Coronary artery (tissue), 2 donors: ENCODE data around the gene PLAC1.

Experiments
- DNase-seq: peaks from one replicate; pipeline ENCODE4 v3.0.0-alpha.2; 2017; ENCODE audit warnings: low spot score
- H3K27ac ChIP-seq, 2 donors: fragments of 200-600 bp; sonication (generic); one replicate each; pipeline ENCODE4 v1.5.1; 2016 to 2019
- H3K4me3 ChIP-seq: fragments of 200-600 bp; sonication (generic); 2 replicates; pipeline ENCODE4 v1.5.1; 2016; ENCODE audit warnings: mild to moderate bottlenecking, moderate library complexity
- TF ChIP-seq, protein P1 (sequence below): fragments of 200-600 bp; sonication (generic); IDR thresholded peaks from one replicate; pipeline ENCODE4 v1.5.1; 2019; ENCODE audit warnings: antibody characterized with exemption

PLAC1 gene

DNA sequence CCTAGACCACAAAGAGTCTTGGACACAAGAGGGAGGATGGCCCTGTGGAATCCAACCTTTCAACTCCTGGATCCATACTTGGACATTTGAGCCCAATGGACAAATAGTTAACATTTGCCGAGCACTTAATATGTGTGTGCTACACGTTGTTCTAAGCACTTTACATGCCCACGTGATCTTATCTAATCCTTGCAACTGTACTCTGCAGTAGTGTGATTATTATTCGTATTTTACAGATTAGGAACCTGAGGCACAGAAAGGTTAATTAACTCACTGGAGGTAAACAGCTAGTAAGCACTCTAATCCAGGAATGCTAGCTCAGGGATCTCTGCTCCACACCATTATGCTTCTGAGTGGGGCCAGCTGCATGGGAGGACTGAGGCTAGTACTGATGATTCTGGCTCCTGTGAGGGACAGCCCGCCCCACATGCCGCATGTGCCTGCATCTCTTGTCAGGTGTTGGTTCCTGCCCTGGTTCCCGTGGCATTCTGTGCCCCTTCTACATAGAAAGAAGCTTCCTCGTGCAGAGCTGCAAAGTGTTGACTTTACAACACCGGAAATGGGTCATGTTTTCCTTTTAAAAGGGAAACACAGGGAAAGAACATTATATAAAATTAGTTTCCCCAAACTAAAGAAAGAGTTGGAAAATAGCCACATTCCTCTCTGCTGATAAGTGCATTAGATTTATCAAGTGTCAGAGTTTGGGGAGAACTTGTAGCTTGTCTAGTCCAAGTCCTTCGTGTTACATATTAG, 34.8 kb downstream of the PLAC1 start:
- TF ChIP-seq, protein P1, sequence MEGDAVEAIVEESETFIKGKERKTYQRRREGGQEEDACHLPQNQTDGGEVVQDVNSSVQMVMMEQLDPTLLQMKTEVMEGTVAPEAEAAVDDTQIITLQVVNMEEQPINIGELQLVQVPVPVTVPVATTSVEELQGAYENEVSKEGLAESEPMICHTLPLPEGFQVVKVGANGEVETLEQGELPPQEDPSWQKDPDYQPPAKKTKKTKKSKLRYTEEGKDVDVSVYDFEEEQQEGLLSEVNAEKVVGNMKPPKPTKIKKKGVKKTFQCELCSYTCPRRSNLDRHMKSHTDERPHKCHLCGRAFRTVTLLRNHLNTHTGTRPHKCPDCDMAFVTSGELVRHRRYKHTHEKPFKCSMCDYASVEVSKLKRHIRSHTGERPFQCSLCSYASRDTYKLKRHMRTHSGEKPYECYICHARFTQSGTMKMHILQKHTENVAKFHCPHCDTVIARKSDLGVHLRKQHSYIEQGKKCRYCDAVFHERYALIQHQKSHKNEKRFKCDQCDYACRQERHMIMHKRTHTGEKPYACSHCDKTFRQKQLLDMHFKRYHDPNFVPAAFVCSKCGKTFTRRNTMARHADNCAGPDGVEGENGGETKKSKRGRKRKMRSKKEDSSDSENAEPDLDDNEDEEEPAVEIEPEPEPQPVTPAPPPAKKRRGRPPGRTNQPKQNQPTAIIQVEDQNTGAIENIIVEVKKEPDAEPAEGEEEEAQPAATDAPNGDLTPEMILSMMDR = no peak
- no peak overlapping the region for H3K27ac ChIP-seq
- DNase-seq = no peak
- H3K4me3 ChIP-seq = no peak overlapping the region

DNA sequence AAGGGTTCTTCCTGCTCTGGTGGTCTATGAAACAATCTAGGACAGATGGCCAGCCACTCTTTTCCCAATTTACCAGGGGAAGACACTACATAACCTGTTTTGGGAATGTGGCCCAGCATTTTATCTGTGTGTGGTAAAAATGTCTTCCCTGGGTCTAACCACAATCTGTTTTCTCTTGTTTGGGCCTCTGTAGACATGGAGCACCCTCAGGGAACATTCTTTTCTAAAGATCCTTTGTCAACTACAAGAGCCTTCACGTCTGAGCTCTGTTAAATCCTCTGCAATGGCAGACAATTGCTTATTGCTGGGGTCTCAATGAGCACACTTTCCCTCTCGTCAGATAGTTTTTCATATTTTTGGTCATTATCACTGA, 35.5 kb downstream of the PLAC1 start:
- no peak for DNase-seq
- Histone ChIP-seq H3K27ac (no peak overlapping the region), H3K4me3 (no peak overlapping the region)
- TF ChIP-seq, protein P1 = no peak

DNA sequence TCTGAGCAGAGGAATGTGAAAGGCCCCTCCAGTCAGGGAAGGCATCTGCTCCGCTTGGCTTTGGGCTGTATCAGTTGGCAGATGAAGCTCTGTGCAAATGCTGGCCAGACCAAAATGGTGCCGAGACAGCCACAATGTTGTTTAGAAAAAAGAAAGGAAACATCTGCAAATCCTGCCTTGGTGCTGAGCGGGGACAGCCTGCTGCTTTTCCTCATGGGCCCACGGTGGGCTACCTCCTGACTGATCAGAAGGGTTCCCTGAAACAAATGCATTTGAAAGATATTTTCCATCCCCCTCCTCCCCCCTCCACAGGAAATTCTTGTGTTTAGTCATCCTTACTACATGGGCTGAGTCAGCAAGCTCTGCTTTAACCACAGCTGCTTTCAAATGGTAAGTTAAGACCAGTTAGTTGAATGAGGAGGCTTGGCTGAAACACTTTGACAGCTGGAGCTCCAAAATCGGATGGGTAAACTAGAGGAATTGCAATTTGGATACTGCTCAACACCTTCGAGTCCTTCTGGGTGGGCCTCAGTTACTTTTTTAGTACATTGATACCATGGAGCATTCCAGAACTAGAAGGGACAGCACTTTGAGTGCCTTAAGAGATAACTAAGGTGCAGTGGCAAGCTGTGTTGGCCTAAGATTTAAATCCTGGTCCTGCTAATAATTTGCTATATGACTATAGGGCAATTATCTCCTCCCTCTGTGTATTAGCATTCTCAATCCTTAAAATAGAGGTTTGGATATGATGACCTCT, 36.0 kb downstream of the PLAC1 start:
- H3K4me3 ChIP-seq = no peak overlapping the region
- TF ChIP-seq, protein P1 = no peak
- no peak overlapping the region for H3K27ac ChIP-seq
- DNase-seq = no peak

DNA sequence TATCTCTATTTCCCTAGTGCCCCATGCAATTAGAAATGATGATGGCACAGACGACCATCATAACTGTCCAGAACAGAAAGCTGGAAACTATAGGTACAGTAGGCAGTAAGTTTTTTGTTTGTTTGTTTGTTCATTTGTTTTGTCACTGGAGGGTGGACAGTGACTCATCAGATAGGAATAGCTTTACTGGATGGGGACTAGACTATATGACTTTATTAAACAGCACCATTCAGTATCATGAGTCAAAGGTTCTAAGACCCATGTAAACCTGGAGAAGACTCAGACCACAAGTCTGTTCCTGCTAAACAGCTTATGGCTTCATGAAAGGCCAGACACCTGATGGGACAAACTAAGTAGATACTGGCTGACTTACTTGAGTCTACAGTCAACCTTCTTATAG, 38.4 kb downstream of the PLAC1 start:
- Histone ChIP-seq H3K27ac (no peak overlapping the region), H3K4me3 (no peak overlapping the region)
- no peak for DNase-seq
- TF ChIP-seq, protein P1 = no peak

DNA sequence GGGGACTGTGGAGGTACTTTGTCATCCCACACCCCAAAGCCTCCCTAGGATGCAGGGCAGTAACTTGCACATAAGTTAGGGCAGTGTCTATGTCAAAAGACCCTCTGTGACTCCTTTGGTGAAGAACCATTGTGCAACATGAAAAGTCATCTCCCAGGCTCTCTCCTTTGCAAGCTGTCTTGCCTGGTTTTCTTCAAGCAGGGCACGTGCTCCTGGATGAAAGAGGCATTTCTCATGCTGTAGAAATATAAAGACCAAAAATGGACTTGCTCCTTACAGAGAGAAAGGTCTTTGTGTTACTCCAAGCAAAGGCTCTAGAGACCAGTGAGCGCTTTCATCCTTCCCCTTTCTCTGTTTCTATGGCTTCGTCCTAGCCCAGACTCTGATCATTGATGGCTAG, 44.9 kb downstream of the PLAC1 start:
- DNase-seq = no peak
- H3K4me3 ChIP-seq = no peak overlapping the region
- TF ChIP-seq, protein P1 = no peak
- H3K27ac ChIP-seq = no peak overlapping the region

DNA sequence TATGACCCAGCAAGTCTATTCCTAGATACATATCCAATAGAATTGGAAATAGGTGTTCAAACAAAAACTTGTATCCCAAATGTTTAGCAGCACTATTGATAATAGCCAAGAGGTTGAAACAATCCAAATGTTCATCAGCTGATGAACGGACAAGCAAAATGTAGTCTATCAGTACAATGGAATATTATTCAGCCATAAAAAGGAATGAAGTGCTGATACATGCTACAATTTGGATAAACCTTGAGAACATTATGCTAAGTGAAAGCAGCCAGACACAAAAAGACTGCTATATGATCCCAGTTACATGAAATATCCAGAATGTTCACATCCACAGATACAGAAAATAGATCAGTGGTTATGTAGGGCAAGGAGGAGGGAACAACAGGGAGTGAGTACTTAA, 50.1 kb downstream of the PLAC1 start:
- H3K27ac ChIP-seq = no peak overlapping the region

More for the DNA sequence above, 50.1 kb downstream of the PLAC1 start:
- DNase-seq = no peak
- TF ChIP-seq, protein P1 = no peak
- H3K4me3 ChIP-seq = no peak overlapping the region
